Type B pancreatic cell (in vitro differentiated cells): Measurements from ENCODE around the gene RPS10. TPM values are rescaled to one million over a fixed set of nuclear protein-coding genes. Genes with fewer than 3 reads are reported as not detected.
"Not testable (repeated sequence)": the region's sequence is repeated elsewhere in the genome, so short reads cannot be mapped to it uniquely, and the experiment has no call there.

ENCODE experiments used
- DNase-seq: peaks from one replicate; pipeline ENCODE4 v3.0.0; 2021; ENCODE audit warnings: mixed read lengths; ENCODE audit not compliant: unreplicated experiment; ENCODE audit errors: extremely low spot score
- H3K27ac Mint-ChIP-seq: 2 replicates; pipeline ENCODE4 v1.8.0; 2021; ENCODE audit warnings: mild to moderate bottlenecking, mixed read lengths
- H3K27me3 Mint-ChIP-seq: 2 replicates; pipeline ENCODE4 v1.8.0; 2021; ENCODE audit warnings: mixed read lengths
- H3K36me3 Mint-ChIP-seq: 2 replicates; pipeline ENCODE4 v1.8.0; 2021; ENCODE audit warnings: mixed read lengths
- H3K4me1 Mint-ChIP-seq: one replicate; pipeline ENCODE4 v1.8.0; 2021; ENCODE audit warnings: mixed read lengths; ENCODE audit not compliant: unreplicated experiment
- H3K4me3 Mint-ChIP-seq: 2 replicates; pipeline ENCODE4 v1.8.0; 2021; ENCODE audit warnings: mild to moderate bottlenecking, mixed read lengths
- H3K9me3 Mint-ChIP-seq: 2 replicates; pipeline ENCODE4 v1.8.0; 2021; ENCODE audit warnings: mixed read lengths
- total RNA-seq: library from RNA; stranded (reverse); gene quantifications from 2 replicates; pipeline ENCODE4 v1.2.1, GENCODE V29; 2021; ENCODE audit warnings: low replicate concordance
- TF ChIP-seq, protein P1 (sequence below): fragments of 200-600 bp; sonication (generic); conservative IDR thresholded peaks from 2 replicates; pipeline ENCODE4 v1.5.0; 2021; ENCODE audit warnings: antibody characterized with exemption, mild to moderate bottlenecking

RPS10 gene
- total RNA-seq, 1 donor from 2014 or later = 1,590 TPM

DNA sequence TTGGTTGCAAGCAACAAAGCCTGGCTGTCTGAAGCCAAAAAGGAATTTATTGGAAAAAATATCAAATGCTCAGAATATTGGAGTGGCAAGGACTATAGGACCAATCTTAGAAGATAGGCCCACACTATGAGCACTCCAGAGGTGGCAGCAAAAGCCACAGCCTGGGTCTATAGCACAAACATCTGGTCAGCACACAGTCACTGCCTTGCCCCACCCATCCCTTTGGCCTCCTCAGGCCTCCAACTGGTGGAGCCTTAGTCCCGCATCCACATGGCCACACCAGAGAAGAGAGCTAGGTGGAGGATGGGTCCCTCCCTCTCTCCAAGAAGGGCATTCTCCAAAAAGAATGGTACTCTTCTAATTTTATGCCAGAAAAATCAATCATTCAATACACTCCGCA, 47.4 kb downstream of the RPS10 start:
- peaks cover 13% of the 10 kb centered on the region for H3K36me3 Mint-ChIP-seq
- H3K4me1 Mint-ChIP-seq = peaks cover 3% of the 10 kb centered on the region
- no peak for DNase-seq
- TF ChIP-seq, protein P1, sequence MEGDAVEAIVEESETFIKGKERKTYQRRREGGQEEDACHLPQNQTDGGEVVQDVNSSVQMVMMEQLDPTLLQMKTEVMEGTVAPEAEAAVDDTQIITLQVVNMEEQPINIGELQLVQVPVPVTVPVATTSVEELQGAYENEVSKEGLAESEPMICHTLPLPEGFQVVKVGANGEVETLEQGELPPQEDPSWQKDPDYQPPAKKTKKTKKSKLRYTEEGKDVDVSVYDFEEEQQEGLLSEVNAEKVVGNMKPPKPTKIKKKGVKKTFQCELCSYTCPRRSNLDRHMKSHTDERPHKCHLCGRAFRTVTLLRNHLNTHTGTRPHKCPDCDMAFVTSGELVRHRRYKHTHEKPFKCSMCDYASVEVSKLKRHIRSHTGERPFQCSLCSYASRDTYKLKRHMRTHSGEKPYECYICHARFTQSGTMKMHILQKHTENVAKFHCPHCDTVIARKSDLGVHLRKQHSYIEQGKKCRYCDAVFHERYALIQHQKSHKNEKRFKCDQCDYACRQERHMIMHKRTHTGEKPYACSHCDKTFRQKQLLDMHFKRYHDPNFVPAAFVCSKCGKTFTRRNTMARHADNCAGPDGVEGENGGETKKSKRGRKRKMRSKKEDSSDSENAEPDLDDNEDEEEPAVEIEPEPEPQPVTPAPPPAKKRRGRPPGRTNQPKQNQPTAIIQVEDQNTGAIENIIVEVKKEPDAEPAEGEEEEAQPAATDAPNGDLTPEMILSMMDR = no peak
- no peaks in the 10 kb centered on the region for H3K27me3 Mint-ChIP-seq
- no peak overlapping the region for H3K27ac Mint-ChIP-seq
- H3K9me3 Mint-ChIP-seq = no peaks in the 10 kb centered on the region
- H3K4me3 Mint-ChIP-seq = no peak overlapping the region

DNA sequence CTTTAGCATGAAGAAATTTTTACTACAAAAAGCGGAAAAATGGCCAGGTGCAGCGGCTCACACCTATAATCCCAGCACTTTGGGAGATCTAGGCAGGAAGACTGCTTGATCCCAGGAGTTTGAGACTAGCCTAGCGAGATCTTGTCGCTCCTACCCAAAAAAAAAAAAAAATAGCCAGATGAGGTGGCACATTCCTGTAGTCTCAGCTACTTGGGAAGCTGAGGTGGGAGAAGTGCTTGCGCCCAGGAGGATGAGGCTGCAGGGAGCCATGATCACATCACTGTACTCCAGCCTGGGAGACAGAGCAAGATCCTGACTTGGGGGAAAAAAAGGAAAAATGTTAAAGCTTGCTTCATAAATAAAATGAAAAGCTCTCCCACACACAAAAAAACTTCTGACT, 47.9 kb downstream of the RPS10 start:
- no peaks in the 10 kb centered on the region for H3K27me3 Mint-ChIP-seq
- TF ChIP-seq, protein P1 = no peak
- no peak overlapping the region for H3K4me3 Mint-ChIP-seq
- H3K27ac Mint-ChIP-seq = no peak overlapping the region
- DNase-seq = no peak
- no peaks in the 10 kb centered on the region for H3K9me3 Mint-ChIP-seq
- H3K4me1 Mint-ChIP-seq = no peaks in the 10 kb centered on the region
- peaks cover 13% of the 10 kb centered on the region for H3K36me3 Mint-ChIP-seq

DNA sequence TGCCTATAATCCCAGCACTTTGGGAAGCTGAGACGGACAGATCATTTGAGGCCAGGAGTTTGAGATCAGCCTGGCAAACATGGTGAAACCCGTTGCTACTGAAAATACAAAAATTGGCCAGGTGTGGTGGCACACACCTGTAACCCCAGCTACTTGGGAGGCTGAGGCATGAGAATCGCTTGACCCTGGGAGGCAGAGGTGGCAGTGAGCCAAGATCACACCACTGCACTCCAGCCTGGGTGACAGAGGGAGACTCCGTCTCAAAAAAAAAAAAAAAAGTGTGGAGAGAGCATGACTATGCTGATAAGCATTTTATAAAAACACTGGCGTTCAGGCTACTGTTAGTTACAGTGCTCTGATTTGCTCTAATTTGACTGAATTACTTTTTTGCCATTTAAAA, 48.3 kb downstream of the RPS10 start:
- not testable (repeated sequence) for H3K27me3 Mint-ChIP-seq, H3K27ac Mint-ChIP-seq, H3K4me3 Mint-ChIP-seq, H3K9me3 Mint-ChIP-seq, DNase-seq, H3K4me1 Mint-ChIP-seq
- peaks cover 13% of the 10 kb centered on the region for H3K36me3 Mint-ChIP-seq

DNA sequence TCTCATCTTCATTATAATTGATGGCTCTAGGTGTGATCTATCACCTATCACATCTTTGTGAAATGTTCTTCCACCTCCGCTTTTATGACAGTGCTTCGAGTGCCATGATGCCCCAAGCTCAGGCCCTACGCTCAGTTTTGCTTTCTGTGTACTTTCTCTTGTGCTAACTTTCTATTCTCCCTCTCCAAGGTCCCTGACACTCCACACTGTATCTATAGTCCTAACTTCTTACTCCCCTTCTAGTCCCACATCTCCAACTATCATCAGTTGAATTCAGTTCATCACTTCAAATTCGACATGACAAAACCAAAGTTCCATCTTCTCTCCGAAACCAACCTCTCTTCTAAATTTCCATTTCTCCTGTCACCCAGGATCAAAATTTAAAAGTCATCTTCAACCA, 50.0 kb downstream of the RPS10 start:
- no peak overlapping the region for H3K4me3 Mint-ChIP-seq
- no peaks in the 10 kb centered on the region for H3K4me1 Mint-ChIP-seq
- no peaks in the 10 kb centered on the region for H3K27me3 Mint-ChIP-seq
- H3K36me3 Mint-ChIP-seq = peaks cover 6% of the 10 kb centered on the region
- H3K27ac Mint-ChIP-seq = no peak overlapping the region
- no peak for DNase-seq
- H3K9me3 Mint-ChIP-seq = no peaks in the 10 kb centered on the region
- TF ChIP-seq, protein P1 = no peak

DNA sequence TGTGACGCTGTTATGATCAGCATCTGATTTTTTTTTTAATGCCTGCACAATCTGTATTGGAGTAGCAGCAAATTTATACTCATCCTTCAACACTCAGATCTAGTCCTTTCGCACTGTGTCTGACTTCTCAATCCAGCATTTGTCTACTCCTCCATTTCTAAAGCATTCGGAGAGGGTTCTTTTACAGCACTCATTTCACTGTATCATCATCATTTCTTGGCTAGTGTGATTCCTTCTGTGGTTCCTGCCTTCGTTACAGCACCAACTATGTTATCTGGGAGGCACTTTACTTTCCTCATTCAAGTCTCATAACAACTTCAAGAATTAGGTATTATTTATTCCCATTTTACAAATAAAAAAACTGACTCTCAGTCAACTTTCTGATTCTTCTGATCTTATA, 51.4 kb downstream of the RPS10 start:
- Mint-ChIP-seq H3K36me3 (peaks cover 5% of the 10 kb centered on the region), H3K4me1 (no peaks in the 10 kb centered on the region), H3K4me3 (no peak overlapping the region), H3K27me3 (no peaks in the 10 kb centered on the region), H3K27ac (no peak overlapping the region), H3K9me3 (no peaks in the 10 kb centered on the region)
- no peak for DNase-seq
- TF ChIP-seq, protein P1 = no peak

DNA sequence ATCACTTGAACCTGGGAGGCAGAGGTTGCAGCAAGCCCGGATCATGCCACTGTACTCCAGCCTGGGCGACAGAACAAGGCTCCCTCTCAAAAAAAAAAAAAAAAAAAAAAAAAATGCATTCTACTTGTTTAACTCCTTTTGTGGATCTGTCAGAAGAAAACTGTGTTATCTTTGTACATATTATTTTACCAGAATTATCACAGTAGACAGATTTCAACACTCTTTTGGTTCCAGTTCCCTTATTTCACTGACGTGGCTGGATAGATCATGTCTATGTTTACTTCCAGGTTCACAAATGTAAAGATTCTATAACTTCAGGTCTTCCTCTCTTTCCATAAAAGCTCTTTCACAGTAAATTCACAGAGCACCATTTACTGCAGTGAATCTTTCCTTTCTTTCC, 51.8 kb downstream of the RPS10 start:
- DNase-seq = no peak
- TF ChIP-seq, protein P1 = no peak
- no peak overlapping the region for H3K4me3 Mint-ChIP-seq

More for the DNA sequence above, 51.8 kb downstream of the RPS10 start:
- no peaks in the 10 kb centered on the region for H3K27me3 Mint-ChIP-seq
- no peaks in the 10 kb centered on the region for H3K4me1 Mint-ChIP-seq
- H3K27ac Mint-ChIP-seq = no peak overlapping the region
- H3K9me3 Mint-ChIP-seq = no peaks in the 10 kb centered on the region
- H3K36me3 Mint-ChIP-seq = peaks cover 8% of the 10 kb centered on the region
